K562 (cell line): ENCODE measurements around the gene PEX3. TPM values are rescaled to one million over a fixed set of nuclear protein-coding genes. Genes with fewer than 3 reads are reported as not detected.
"Not testable (repeated sequence)": the region's sequence is repeated elsewhere in the genome, so short reads cannot be mapped to it uniquely, and the experiment has no call there.

ENCODE experiments used
- ATAC-seq: fragments of 200-7000 bp; cut with Tn5 transposase; 3 replicates; pipeline ENCODE4 v1.9.1; 2020; ENCODE audit warnings: moderate library complexity
- BruUV-seq: library from RNA; stranded (reverse); fragments of 400-500 nt; replicated peaks from 2 replicates; lab custom pipeline; 2021; lab: Mats Ljungman, UMichigan
- CTCF ChIA-PET: fragments of 300-600 bp; formaldehyde crosslinking; extraction: SDS; loops from one replicate; lab custom pipeline; 2021; ENCODE audit warnings: low intra/inter-chr PET ratio; lab: Yijun Ruan, JAX
- POLR2A ChIA-PET: fragments of 300-600, 350-650 bp; sonication (Branson Sonifier 250); formaldehyde crosslinking; extraction: SDS; loops from one replicate; lab custom pipeline; 2021; ENCODE audit warnings: antibody characterized with exemption, inconsistent platforms; lab: Yijun Ruan, JAX
- DNase-seq, 4 experiments: peaks; one replicate each; pipeline versions ENCODE4 v3.0.0 to v3.0.0-alpha.2; 2011 to 2018; ENCODE audit warnings: low spot score in 3 of 4, mixed read lengths in 3 of 4; ENCODE audit errors: extremely low read depth in 1 of 4
- FAIRE-seq: peaks from 2 replicates; lab custom pipeline; 2011; peaks lifted over from hg19 to GRCh38; lab: Jason Lieb, UNC
- H2AFZ ChIP-seq: 2 replicates; pipeline ENCODE4 v1.6.0; 2011; ENCODE audit warnings: low read depth, low read length, control low read depth, inconsistent platforms
- H3K27ac ChIP-seq: fragments of 200-600 bp; 3 replicates; pipeline ENCODE4 v1.8.0; 2011; ENCODE audit warnings: low read depth, mild to moderate bottlenecking, control low read depth, inconsistent platforms, low read length, moderate library complexity, mixed read lengths; ENCODE audit errors: extremely low read depth
- H3K27me3 ChIP-seq, 2 experiments: fragments of 300-600 bp in 1 of 2; 2 replicates in 1 of 2; 3 replicates in 1 of 2; pipeline versions ENCODE4 v1.6.0 to v1.8.0; 2011; ENCODE audit warnings: inconsistent platforms in 2 of 2, low read length in 2 of 2, mild to moderate bottlenecking in 1 of 2, mixed read lengths in 1 of 2, moderate library complexity in 1 of 2; ENCODE audit not compliant: control insufficient read depth in 2 of 2, insufficient read depth in 2 of 2
- H3K36me3 ChIP-seq: fragments of 300-600 bp; 3 replicates; pipeline ENCODE4 v1.8.0; 2011; ENCODE audit warnings: mild to moderate bottlenecking, low read length, inconsistent platforms; ENCODE audit not compliant: control insufficient read depth, insufficient read depth
- H3K4me1 ChIP-seq, 2 experiments: fragments of 200-600 bp in 1 of 2; replicated peaks in 1 of 2; 2 replicates in 1 of 2; 3 replicates in 1 of 2; pipeline versions ENCODE4 v1.5.1 to v1.8.0; 2011; ENCODE audit warnings: inconsistent platforms in 2 of 2, low read length in 2 of 2, mild to moderate bottlenecking in 1 of 2, mixed read lengths in 1 of 2, moderate library complexity in 1 of 2; ENCODE audit not compliant: control insufficient read depth in 2 of 2, insufficient read depth in 2 of 2
- H3K4me2 ChIP-seq: 2 replicates; pipeline ENCODE4 v1.6.1; 2011; ENCODE audit warnings: low read length, control low read depth, inconsistent platforms, mixed read lengths; ENCODE audit not compliant: insufficient read depth
- H3K4me3 ChIP-seq: fragments of 200-600 bp; sonication (generic), shearing (Covaris generic); 2 replicates; pipeline ENCODE4 v1.5.1; 2016; ENCODE audit warnings: control low read depth, inconsistent platforms
- H3K79me2 ChIP-seq: fragments of 200-600 bp; 3 replicates; pipeline ENCODE4 v1.8.0; 2011; ENCODE audit warnings: low read length, inconsistent platforms; ENCODE audit not compliant: control insufficient read depth, insufficient read depth
- H3K9ac ChIP-seq, 2 experiments: 2 replicates each; pipeline versions ENCODE4 v1.6.0 to v1.6.1; 2011; ENCODE audit warnings: low read depth in 2 of 2, low read length in 2 of 2, control low read depth in 1 of 2, inconsistent platforms in 1 of 2, mild to moderate bottlenecking in 1 of 2, mixed read lengths in 1 of 2; ENCODE audit not compliant: insufficient read depth in 1 of 2
- H3K9me1 ChIP-seq: one replicate; pipeline ENCODE4 v1.6.0; 2011; ENCODE audit warnings: inconsistent platforms, mild to moderate bottlenecking, low read length, moderate library complexity; ENCODE audit not compliant: control insufficient read depth, insufficient read depth
- H3K9me3 ChIP-seq: replicated peaks from 2 replicates; pipeline ENCODE4 v1.5.1; 2011; ENCODE audit warnings: low read depth, low read length, inconsistent platforms; ENCODE audit not compliant: control insufficient read depth, insufficient read depth
- H4K20me1 ChIP-seq: replicated peaks from 2 replicates; pipeline ENCODE4 v1.6.1; 2011; ENCODE audit warnings: low read length, inconsistent platforms, mixed read lengths; ENCODE audit not compliant: control insufficient read depth, insufficient read depth
- BCOR ChIP-seq: fragments of 450-650 bp; IDR thresholded peaks from 2 replicates; pipeline ENCODE4 v1.6.1; 2016
- HDGF ChIP-seq: fragments of 450-650 bp; IDR thresholded peaks from 2 replicates; pipeline ENCODE4 v1.6.1; 2016
- PREB ChIP-seq: sonication (generic); formaldehyde crosslinking; IDR thresholded peaks from 2 replicates; pipeline ENCODE4 v1.8.1; 2023; ENCODE audit warnings: mild to moderate bottlenecking, missing genetic modification reagents
- WGBS: fragments of 100-300 bp; shearing (Covaris generic); methylation state at CpG from one replicate; pipeline ENCODE4 v1.1.6; 2016; ENCODE audit warnings: low coverage, mixed read lengths; ENCODE audit not compliant: insufficient coverage; ENCODE audit errors: missing lambda C conversion rate; 5-methylcytosine and 5-hydroxymethylcytosine counted together
- in situ Hi-C: fragments of 300-500 bp; cut with MboI; formaldehyde crosslinking; loops from 4 replicates; pipeline ENCODE4 v1.15.0; 2018; ENCODE audit warnings: inconsistent platforms, mixed read lengths
- intact Hi-C: fragments of 100-400 bp; cut with micrococcal nuclease; formaldehyde crosslinking; loops from 2 replicates; pipeline ENCODE4 v1.14.2; 2022
- polyA plus RNA-seq, 8 experiments: library from polyadenylated mRNA; depleted of rRNA in 4 of 8; stranded (reverse) in 5 of 8; unstranded in 3 of 8; fragments of >200 nt; fragmentation: Nextera tagmentation in 2 of 8; fragmentation: Illumina TruSeq in 1 of 8; extraction: Ambion mirVana in 2 of 8; extraction: Trizol in 1 of 8; gene quantifications; 2 replicates each; pipeline versions ENCODE4 v1.2.1 to v1.2.3, GENCODE V29; 2011 to 2014; ENCODE audit warnings: inconsistent platforms in 1 of 8, missing spikeins in 1 of 8
- total RNA-seq, 7 experiments: library from RNA; depleted of rRNA in 6 of 7; stranded (reverse); fragments of >200 nt in 6 of 7; fragmentation: Illumina TruSeq in 2 of 7; extraction: Trizol in 2 of 7; gene quantifications; 2 replicates each; pipeline versions ENCODE4 v1.2.1 to v1.2.3, GENCODE V29; 2011 to 2021; ENCODE audit warnings: low replicate concordance in 1 of 7

PEX3 gene
- total and polyA plus RNA-seq, 9 of the 15 experiments (the other 6 are each of a cell fraction or from before 2014, with no cell fraction given): 17.3 to 69.6 (median 32.7) TPM

GRCh38 chr6:143510326-143510725 lies 59.7 kb downstream of the PEX3 start:
- CTCF ChIA-PET: not testable (repeated sequence)
- Histone ChIP-seq H3K4me3 (peak overlapping the region; percentile 66), H3K4me2 (peak overlapping the region; percentile 98)

More at GRCh38 chr6:143510326-143510725, 59.7 kb downstream of the PEX3 start:
- H3K27ac ChIP-seq: peak overlapping the region; percentile 91; the same call in 2 of the 3 replicates
- ATAC-seq, H4K20me1 ChIP-seq, H3K27me3 ChIP-seq, H3K9me1 ChIP-seq, in situ Hi-C loops, H3K9me3 ChIP-seq, BruUV-seq, FAIRE-seq: not testable (repeated sequence)
- peaks cover 44% of the 10 kb centered on the region for H3K36me3 ChIP-seq
- POLR2A ChIA-PET: interaction anchor here (0.6 to 1.0 kb wide), 6 partner anchors 9 to 651 kb away, joined by 3 to 4 read pairs (median 3); no protein-coding TSS in a partner anchor
- H3K4me1 ChIP-seq: peaks cover 10 to 16% of the 10 kb centered on the region in 2 experiments; a peak in 4 of 5 replicates
- intact Hi-C loops: loop anchor here (2.0 to 5.0 kb wide), 4 partner anchors 60 to 432 kb away; partner anchors contain the start of genes ADAT2 and PEX3
- peak overlapping the region; percentile 96; the same call in 1 of the 2 replicates for H2AFZ ChIP-seq
- peaks cover 50% of the 10 kb centered on the region for H3K79me2 ChIP-seq
- TF ChIP-seq HDGF (0 out of 2 replicates have a peak, but pooled peaks have one; percentile 23), PREB (0 out of 2 replicates have a peak, but pooled peaks have one; percentile 51), BCOR (0 out of 2 replicates have a peak, but pooled peaks have one; percentile 18)
- DNase-seq: peak in 1 of 4 experiments; percentile 25
- peak overlapping the region; percentile 78 to 90 for H3K9ac ChIP-seq
- WGBS: 23% methylated on average over 13 of the region's 13 CpGs
